PC-3 (cell line): ENCODE measurements around the gene DPEP1.
"Not testable (repeated sequence)": the region's sequence is repeated elsewhere in the genome, so short reads cannot be mapped to it uniquely, and the experiment has no call there.

Experiments
- CTCF ChIP-seq: fragments of 300-600 bp; sonication (generic); conservative IDR thresholded peaks from 2 replicates; pipeline ENCODE4 v1.5.1; 2017; ENCODE audit warnings: antibody characterized with exemption, low read depth, mild to moderate bottlenecking, low read length
- EZH2 ChIP-seq: fragments of 300-600 bp; sonication (generic); IDR thresholded peaks from one replicate; pipeline ENCODE4 v1.6.1; 2017; ENCODE audit warnings: antibody characterized with exemption, mild to moderate bottlenecking, low read length; ENCODE audit not compliant: unreplicated experiment
- EZH2phosphoT487 ChIP-seq: fragments of 300-600 bp; sonication (generic); IDR thresholded peaks from 2 replicates; pipeline ENCODE4 v1.6.1; 2018; ENCODE audit warnings: mild to moderate bottlenecking, antibody characterized with exemption, low read length, borderline replicate concordance

DNA sequence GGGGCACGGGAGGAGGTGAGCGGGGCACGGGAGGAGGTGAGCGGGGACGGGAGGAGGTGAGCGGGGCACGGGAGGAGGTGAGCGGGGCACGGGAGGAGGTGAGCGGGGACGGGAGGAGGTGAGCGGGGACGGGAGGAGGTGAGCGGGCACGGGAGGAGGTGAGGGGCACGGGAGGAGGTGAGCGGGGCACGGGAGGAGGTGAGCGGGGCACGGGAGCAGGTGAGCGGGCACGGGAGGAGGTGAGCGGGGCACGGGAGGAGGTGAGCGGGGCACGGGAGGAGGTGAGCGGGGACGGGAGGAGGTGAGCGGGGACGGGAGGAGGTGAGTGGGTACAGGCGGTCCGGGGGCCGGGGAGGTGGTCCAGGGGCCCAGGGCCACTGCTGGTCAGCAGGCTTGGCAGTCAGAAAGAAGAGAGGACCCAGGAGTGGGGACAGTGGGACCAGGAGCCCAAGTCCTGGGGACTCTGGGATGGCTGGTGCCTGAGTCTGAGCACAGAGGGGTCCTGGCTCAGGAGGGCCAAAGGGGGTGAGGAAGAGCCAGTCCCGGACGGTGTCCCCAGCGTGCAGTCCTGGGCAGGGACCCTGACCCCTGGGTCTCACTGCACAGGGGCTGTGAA is 42.4 kb upstream of the DPEP1 start:
- not testable (repeated sequence) for TF ChIP-seq CTCF, EZH2phosphoT487, EZH2
